ENCODE data around the gene FAM13C.

DNA sequence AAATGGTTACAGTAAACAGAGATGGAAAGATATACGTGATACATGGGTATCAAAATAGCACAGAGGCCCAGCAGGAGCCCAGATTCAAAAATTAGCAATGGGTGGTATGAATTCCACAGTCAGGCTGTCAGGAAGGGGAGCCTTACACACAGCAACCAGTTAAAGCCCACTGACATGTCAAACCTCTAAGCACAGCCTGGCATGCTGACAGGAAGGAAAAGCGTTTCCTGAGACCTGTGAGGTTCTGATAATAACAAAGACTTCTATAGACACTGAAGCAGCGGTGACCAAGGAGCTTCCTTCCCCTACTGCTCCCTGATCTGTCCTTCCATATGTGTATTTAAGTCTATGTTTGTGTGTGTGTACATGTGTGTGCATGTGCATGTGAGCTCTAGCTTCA lies 96.0 kb downstream of the FAM13C start:
- TF ChIP-seq EZH2phosphoT487 (IDR thresholded peaks at IDR 0.05; ENCODE audit: borderline replicate concordance, low read depth) (no peak), EP300 (IDR thresholded peaks at IDR 0.05; ENCODE audit: borderline replicate concordance in 1 of 2, low read depth in 1 of 2, low read length in 1 of 2) (no peak), FOSL2 (IDR thresholded peaks at IDR 0.05; ENCODE audit: borderline replicate concordance, low read depth) (no peak)
- TF ChIP-seq, protein P1, sequence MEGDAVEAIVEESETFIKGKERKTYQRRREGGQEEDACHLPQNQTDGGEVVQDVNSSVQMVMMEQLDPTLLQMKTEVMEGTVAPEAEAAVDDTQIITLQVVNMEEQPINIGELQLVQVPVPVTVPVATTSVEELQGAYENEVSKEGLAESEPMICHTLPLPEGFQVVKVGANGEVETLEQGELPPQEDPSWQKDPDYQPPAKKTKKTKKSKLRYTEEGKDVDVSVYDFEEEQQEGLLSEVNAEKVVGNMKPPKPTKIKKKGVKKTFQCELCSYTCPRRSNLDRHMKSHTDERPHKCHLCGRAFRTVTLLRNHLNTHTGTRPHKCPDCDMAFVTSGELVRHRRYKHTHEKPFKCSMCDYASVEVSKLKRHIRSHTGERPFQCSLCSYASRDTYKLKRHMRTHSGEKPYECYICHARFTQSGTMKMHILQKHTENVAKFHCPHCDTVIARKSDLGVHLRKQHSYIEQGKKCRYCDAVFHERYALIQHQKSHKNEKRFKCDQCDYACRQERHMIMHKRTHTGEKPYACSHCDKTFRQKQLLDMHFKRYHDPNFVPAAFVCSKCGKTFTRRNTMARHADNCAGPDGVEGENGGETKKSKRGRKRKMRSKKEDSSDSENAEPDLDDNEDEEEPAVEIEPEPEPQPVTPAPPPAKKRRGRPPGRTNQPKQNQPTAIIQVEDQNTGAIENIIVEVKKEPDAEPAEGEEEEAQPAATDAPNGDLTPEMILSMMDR (IDR thresholded peaks at IDR 0.05): no peak
